Prostate gland (tissue), 2 donors: ENCODE results near the gene HMCES.

Source experiments
- POLR2A ChIP-seq: fragments of 450-650 bp; IDR thresholded peaks from one replicate; pipeline ENCODE4 v1.6.1; 2016; ENCODE audit warnings: antibody characterized with exemption, mild to moderate bottlenecking
- TF ChIP-seq, protein P1 (sequence below), 4 experiments: fragments of 200-600 bp in 2 of 4; fragments of 450-650 bp in 2 of 4; sonication (generic) in 2 of 4; IDR thresholded peaks; 1 replicate in 3 of 4; 2 replicates in 1 of 4; pipeline ENCODE4 v1.5.1; 2016 to 2019; ENCODE audit warnings: antibody characterized with exemption in 4 of 4, mild to moderate bottlenecking in 2 of 4, moderate library complexity in 2 of 4

DNA sequence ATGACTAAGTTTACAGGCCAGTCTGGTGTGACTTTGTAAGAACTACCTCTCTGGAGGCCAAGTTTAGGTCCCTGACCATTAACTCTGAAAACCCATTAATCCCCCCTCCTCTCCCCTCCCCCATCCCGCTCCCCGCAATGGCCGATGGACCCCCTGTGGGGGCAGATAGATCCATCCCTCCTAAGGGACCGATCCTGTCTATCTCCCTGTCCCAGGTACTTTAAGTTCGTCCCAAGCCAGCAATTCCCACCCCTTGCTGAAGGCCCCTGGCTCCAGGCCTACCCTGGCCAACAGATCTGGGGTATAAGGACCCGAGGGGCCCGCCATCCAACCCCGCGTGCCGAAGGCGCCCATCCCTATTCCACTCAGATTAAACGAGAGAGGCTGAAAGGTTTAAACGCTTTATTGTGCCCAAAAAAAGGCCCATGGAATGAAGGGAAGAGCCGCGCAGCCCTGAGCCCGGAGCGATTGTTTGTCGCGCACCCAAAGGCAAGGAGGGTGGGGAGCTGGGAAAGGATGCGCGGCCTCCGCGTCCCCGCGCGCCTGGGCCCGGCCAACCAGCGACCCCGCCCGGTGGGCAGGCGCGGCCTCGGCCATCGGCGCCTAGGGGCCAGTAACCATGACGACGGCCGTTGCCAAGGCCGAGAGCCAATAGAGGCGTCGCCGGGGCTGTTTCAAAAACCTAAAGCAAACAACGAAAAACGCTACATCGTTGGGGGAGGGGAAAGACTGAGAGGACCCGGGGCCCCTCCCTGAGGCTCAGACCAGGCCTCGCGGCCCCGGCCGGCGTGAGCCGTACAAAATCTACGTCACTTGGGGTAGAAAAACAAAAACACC lies 35.9 kb downstream of the HMCES start:
- peak; percentile 59 for TF ChIP-seq POLR2A
- TF ChIP-seq, protein P1, sequence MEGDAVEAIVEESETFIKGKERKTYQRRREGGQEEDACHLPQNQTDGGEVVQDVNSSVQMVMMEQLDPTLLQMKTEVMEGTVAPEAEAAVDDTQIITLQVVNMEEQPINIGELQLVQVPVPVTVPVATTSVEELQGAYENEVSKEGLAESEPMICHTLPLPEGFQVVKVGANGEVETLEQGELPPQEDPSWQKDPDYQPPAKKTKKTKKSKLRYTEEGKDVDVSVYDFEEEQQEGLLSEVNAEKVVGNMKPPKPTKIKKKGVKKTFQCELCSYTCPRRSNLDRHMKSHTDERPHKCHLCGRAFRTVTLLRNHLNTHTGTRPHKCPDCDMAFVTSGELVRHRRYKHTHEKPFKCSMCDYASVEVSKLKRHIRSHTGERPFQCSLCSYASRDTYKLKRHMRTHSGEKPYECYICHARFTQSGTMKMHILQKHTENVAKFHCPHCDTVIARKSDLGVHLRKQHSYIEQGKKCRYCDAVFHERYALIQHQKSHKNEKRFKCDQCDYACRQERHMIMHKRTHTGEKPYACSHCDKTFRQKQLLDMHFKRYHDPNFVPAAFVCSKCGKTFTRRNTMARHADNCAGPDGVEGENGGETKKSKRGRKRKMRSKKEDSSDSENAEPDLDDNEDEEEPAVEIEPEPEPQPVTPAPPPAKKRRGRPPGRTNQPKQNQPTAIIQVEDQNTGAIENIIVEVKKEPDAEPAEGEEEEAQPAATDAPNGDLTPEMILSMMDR (IDR thresholded peaks at IDR 0.05) = peak in 3 of 4 experiments; percentile 17 to 44 (median 27)
